HG03442 (cell line): Measurements from ENCODE around the gene PNMA8B.

ENCODE experiments used
- ATAC-seq: cut with Tn5 transposase; IDR thresholded peaks from one replicate; pipeline ENCODE4 v1.9.1; 2021; ENCODE audit warnings: mild to moderate bottlenecking, moderate library complexity; ENCODE audit not compliant: unreplicated experiment

The PNMA8B gene

DNA sequence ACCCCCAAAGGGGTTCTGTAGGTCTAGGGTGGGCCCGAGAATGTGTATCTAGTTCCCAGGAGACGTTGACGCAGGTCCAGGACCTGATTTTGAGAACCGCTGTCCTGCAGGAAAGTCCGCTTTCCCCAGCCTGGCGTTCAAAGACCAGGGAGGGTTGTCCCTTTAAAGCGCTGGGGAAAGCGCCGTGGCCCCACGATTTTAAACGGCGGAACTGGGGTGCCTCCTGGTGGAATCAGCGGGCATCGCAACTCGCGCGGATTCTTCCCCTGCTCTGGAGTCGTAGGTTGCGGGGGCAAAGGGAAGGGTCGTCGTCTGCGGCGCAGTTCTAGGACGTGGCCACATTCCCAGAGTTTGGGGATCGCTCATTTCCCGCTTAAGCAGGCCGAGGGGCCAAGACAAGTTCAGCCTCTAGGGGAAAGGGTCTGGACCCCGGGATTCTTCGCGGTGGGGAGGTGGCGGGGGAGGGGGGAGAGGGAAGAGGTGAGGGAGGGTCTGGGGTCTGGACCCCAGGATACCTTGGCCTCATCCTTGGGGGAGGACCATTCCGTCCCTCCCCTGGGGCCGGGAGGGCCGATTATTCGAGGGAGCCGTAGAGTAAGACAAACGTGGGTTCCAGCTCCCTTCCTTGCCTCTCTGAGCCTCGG, 7.7 kb downstream of the PNMA8B start:
- no peak for ATAC-seq

- ATAC-seq, result no peak
Observed at GRCh38 chr19:46487178-46487801, 8.4 kb downstream of the PNMA8B start.

- no peak for ATAC-seq
Observed at GRCh38 chr19:46486358-46486757, 9.3 kb downstream of the PNMA8B start.

- no peak for ATAC-seq
Observed at GRCh38 chr19:46484656-46485055, 11.0 kb downstream of the PNMA8B start.

DNA sequence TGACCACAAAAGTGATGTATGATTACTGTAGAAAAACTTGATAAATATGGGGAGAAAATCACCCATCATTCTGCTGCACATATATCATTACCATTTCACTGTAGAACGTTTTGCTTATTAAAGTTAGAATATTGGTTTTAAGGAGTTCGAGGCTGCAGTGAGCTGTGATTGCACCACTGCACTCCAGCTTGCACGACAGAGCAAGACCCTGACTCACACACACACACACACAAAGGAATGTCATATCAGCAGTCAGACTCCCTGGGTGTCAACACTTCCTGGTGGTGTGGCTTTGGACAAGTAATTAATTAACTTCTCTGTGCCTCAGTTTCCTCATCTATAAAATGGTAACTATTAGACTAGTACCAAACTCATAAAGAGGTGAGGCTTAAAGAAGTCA, 13.0 kb downstream of the PNMA8B start:
- no peak for ATAC-seq

- ATAC-seq, result no peak
Observed at GRCh38 chr19:46481947-46482346, 13.7 kb downstream of the PNMA8B start.

DNA sequence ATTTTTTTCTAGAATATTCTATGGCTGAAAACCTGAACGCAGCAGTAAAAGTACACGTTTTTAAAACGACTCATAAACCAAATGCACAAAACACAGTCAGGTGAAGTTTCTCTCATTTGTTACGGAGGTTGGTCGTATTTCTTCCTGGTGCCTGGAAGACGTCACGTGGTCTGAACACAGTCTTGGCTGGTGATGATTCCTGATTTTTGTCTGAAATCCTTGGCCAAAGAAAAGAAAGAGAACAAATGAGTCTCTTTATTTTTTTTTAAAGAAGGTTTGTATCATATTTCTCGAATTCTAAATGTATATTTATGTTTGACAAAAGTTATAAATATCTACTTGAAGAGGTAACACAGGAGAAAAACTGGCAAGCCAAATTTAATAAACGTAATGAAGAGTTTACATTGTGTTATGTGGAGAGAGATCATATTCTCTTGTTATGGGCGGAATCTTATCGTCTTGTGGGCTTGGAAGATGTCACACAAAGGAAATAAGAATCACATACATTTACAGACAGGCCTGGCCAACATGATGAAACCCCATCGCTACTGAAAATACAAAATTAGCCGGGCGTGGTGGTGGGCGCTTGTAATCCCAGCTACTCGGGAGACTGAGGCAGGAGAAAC, 14.3 kb downstream of the PNMA8B start:
- ATAC-seq, result no peak

- no peak for ATAC-seq
Observed at GRCh38 chr19:46480415-46480814, 15.3 kb downstream of the PNMA8B start.

- no peak for ATAC-seq
Observed at GRCh38 chr19:46478356-46478986, 17.2 kb downstream of the PNMA8B start.

- ATAC-seq, result no peak
Observed at GRCh38 chr19:46475986-46476385, 19.7 kb downstream of the PNMA8B start.

DNA sequence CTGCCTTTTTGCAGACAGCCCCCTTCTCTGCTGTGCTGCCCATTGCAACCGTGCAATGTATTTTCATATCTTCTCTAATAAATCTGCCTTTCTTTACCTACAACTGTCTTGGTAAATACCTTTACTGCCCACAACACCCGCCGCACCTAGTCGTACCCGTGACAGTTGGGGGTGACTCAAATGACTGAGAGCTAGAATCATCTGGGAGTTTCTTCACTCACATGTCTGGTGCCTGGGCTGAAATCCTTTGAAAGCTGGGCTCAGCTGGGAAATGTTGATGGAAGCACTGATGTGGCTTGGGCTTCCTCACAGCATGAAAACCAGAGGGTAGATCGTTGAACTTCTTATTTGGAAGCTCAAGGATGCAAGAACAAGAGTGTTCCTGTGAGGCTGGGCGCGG, 21.5 kb downstream of the PNMA8B start:
- ATAC-seq, result no peak

DNA sequence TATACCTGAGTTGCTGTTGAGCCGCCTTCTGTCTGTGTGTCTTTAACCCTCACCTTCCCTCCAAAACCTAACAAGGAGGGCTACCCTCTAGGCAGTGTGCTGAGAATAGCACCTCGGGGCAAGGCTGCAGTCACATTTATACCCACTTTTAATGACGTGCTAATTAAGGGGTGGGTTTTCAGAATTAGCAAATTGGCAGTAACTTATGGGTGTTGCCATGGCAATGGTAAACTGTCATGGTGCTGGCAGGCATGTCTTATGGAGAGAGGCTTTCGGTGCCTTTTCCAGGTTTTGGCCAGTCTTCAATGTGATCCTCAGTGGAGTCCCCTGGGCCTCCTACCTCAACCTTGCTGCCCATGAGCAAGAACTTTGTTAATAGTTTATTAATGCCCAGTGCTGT, 23.1 kb downstream of the PNMA8B start:
- no peak for ATAC-seq

DNA sequence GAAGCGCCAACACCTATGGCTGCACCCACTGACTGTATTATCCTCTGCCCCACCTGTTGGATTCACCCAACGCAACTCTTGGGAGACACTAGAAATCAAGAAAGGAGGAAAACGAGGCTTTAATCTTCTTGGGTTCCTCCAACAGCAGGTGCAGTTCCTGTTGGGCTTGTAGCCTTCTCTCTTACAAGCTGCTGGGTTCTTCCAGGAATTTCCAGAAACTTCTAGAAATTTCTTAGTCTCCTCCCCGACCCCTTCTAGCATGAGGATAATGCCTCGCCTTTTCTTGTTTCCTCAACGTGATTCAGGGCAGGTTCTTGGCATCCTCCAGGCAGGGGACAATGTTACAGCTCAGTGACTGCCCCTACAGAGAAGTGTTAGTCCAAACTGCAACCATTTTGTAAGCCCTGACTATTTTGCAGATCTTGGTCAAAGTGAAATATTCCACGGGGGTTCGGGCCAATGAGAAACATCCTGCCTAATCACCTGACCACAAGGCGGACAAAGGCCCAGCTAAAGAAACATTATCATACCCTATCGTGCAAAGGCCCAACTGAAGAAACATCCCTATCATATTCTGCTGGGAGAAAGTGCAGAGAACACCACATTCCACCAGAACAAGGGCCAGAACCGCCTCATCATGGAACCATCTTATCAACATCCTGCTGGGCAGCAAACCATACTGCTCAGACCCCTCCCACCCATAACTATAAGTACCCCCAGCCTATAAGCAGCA, 23.7 kb downstream of the PNMA8B start:
- ATAC-seq, result no peak

GRCh38 chr19:46471116-46471733, 24.4 kb downstream of the PNMA8B start, which contains the start of gene PNMA8A:
TSS of gene PNMA8A (minus strand) at chr19:46471563. CDS start at chr19:46471035, 528 bp downstream.
- no peak for ATAC-seq

GRCh38 chr19:46470376-46470775, 25.3 kb downstream of the PNMA8B start:
- no peak for ATAC-seq

DNA sequence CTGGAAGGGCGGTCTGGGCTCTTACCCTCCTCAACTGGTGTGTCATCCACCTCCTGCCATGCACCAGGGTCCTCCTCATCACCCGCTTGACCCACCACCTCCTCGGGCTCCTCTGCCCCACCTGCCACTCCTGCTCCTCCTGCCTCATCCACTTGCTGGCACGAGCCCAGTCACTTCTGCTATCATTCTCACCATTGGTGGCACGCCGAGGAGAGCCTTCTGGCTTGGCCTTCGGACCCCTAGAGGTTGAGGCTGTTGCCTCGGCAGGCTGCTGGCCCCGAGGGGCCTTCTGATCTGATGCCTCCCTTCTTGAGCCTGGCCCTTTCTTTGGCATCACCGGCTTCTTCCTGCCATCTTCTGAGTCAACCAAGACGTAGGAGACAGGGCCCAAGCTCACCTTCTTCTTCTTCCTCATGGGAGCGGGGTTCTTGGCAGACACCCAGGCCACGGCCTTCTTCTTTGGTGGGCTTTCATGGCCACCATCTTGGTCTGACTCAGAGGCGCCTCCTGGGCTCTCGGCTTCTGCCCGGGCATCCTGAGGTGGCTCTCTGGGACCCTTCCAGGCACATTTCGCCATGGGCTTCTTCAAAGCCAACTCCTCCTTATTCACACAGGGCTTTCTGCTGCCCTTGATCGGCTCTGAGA, 26.0 kb downstream of the PNMA8B start:
- no peak for ATAC-seq

DNA sequence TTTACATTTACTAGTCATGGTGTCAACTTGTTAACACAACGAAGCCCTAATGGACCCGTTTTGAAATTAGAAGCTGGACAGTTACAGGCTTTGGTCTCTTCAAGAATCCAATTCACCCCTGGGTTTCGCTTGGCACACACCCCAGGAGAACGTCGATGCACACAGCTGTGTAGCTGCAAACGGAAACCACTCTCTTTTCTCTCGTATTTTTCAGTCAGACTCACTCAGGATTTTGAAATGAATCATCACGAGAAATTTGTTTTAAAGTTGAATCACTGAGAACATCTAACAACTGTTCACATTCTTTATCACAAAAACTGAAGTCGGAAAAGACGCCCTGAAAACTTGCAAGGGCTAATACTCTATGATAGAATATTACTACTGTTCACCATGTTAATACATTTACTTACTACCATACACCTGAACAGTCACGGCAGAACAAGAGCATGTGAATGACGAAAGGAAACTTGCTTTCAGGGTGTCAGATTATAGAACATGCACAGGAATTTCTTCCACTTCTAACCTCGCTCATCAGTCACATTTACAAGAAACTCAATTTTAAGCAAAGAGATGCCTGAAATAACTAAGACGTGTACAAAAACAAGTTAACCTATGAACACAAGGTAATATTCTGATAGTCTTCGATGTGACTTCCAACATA, 29.0 kb downstream of the PNMA8B start:
- ATAC-seq, result no peak

DNA sequence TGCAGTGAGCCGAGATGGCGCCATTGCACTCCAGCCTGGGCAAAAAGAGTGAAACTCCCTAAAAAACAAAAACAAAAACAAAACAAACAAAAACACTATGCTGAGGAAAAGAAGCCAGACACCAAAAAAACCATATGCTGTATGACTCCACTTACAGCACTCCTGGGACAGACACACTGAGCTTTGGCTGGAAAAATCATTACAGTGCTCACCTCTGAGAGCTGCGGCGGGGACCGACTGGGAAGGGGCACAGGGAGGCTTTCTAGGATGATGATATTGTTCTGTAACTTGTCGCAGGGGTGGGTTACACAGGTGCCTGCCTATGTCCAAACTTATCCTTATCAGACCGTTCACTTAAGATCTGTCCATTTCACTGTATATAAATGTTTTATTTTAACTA, 32.2 kb downstream of the PNMA8B start:
- ATAC-seq, result no peak

GRCh38 chr19:46461537-46461936, 34.1 kb downstream of the PNMA8B start:
- no peak for ATAC-seq

- ATAC-seq, result no peak
Observed at GRCh38 chr19:46460981-46461380, 34.7 kb downstream of the PNMA8B start.
